HG03039 (cell line): Measurements from ENCODE around the gene FAM120B.
A peak's percentile ranks its signal among the peaks of the same experiment; 100 is the strongest.
"Not testable (repeated sequence)": the region's sequence is repeated elsewhere in the genome, so short reads cannot be mapped to it uniquely, and the experiment has no call there.

Source experiments
- ATAC-seq: cut with Tn5 transposase; IDR thresholded peaks from one replicate; pipeline ENCODE4 v1.9.1; 2021; ENCODE audit warnings: mild to moderate bottlenecking, moderate library complexity; ENCODE audit not compliant: unreplicated experiment

The FAM120B gene

DNA sequence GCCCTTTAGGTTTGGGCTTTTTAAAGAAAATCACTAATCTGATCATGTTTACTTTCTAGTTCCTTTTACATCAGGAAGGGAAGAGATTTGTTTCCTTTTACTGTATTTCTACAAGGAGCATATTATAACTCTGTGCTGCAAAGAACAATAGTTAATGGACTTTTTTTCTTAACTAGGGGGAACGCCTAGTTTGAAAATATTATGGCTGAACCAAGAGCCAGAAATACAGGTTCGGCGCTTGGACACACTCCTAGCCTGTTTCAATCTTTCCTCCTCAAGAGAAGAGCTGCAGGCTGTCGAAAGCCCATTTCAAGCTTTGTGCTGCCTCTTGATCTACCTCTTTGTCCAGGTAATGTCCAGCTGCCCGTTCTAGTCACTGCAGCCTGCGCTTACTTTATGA, 41.4 kb downstream of the FAM120B start:
- ATAC-seq: no peak

- not testable (repeated sequence) for ATAC-seq
Observed at GRCh38 chr6:170351456-170351855, 44.9 kb downstream of the FAM120B start.

GRCh38 chr6:170355190-170355589, 48.6 kb downstream of the FAM120B start:
- ATAC-seq: not testable (repeated sequence)

DNA sequence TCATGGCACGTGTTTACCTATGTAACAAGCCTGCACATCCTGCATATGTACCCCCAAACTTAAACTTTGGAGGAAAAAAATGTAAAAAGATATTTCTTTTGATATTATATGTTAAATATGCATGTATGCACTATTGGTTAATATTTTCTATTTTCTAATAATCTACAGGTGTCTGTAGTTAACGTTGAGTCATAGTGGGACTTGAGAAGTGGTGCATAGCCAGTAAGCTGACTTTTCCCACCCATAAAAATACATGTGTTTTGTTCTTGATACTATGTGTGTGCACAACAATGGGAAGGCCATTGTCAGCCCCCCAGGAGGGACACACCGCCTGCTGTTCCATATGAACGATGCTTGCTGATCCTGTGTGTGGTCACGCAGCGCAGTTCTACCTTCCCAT, 49.1 kb downstream of the FAM120B start:
- no peak for ATAC-seq

DNA sequence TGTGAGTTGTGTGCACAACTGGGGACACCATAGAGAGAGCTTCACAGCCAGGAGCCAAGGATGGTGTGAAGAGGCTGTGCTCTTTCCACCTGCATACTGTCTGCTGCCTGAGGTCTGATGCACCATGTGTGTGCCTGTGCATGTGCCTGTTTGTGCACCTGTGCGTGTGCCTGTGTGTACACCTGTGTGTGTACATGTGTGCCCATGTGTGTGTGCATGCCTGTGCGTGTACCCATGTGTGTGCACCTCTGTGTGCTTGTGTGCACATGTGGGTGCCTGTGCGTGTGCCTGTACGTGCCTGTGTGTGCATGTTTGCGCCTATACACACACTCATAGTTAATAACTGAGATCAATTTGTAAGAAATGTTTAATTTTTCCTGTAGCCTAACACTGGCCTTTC, 51.3 kb downstream of the FAM120B start:
- no peak for ATAC-seq

DNA sequence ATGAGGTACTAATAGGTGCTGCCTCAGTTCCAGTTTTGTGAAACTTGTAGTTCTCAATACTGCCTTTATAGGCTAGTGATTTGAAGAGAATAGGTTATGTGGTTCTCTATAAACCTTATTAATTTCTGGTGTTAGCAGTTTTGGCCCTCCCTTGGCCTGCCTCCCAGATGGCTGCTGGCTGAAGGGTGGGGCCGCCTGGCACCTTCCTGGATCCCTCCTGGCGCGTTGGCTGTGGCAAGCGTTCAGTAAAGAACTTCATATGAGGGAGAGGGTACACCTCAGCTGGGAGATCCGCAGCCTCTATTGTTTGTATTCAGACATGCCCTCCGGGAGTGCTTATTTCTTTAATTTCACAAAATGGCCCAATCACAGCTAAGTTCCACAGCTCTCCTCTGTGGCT, 51.9 kb downstream of the FAM120B start:
- ATAC-seq: no peak

GRCh38 chr6:170360476-170360875, 53.9 kb downstream of the FAM120B start:
- no peak for ATAC-seq

DNA sequence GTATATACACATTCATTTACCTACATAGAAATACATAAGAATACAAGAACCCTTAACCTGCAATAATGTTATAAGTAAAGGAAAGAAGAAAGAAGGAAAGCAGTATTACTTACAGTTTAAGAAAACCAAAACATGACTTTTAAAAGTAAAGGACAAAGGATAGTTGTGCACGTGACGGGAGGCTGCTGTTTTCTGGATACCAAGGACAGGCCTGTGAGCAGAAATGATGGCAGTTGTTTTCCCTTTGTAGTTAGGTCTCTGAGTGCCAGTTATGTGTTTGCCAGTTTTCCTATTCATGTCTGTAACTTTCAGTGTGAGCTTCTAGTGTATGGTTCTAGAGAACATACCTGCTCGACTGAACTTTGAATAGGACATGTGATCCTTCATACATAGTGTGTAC, 54.8 kb downstream of the FAM120B start:
- no peak for ATAC-seq

- ATAC-seq: no peak
Observed at GRCh38 chr6:170362121-170362520, 55.6 kb downstream of the FAM120B start.

GRCh38 chr6:170363255-170363654, 56.7 kb downstream of the FAM120B start:
- no peak for ATAC-seq

- no peak for ATAC-seq
Observed at GRCh38 chr6:170365121-170365520, 58.6 kb downstream of the FAM120B start.

DNA sequence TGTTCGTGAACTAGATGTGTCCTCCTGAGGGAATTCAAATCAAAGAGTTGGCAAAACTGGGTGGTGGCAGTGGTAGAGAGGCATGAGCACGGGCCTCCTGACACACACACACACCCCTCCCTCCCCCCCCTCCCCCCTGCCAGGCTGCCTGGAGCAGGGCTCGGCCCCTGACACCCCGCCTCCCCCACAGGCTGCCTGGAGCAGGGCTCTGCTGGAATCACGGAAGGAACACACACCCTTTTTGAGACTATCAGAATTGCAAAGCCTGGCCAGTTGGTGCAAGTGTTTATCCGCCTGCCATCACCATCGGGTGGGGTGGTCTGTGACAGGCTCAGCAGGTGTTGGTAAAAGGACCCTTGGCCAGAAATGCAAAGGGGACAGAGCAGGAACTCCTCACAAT, 59.0 kb downstream of the FAM120B start:
- no peak for ATAC-seq

GRCh38 chr6:170366248-170366960, 59.8 kb downstream of the FAM120B start:
- ATAC-seq: no peak

GRCh38 chr6:170367241-170367640, 60.7 kb downstream of the FAM120B start:
- no peak for ATAC-seq

GRCh38 chr6:170368544-170368943, 62.0 kb downstream of the FAM120B start:
- ATAC-seq: no peak

GRCh38 chr6:170369403-170369802, 62.8 kb downstream of the FAM120B start:
- ATAC-seq: no peak

GRCh38 chr6:170370416-170370815, 63.9 kb downstream of the FAM120B start:
- ATAC-seq: peak; percentile 62

GRCh38 chr6:170371080-170371479, 64.5 kb downstream of the FAM120B start:
- no peak for ATAC-seq

DNA sequence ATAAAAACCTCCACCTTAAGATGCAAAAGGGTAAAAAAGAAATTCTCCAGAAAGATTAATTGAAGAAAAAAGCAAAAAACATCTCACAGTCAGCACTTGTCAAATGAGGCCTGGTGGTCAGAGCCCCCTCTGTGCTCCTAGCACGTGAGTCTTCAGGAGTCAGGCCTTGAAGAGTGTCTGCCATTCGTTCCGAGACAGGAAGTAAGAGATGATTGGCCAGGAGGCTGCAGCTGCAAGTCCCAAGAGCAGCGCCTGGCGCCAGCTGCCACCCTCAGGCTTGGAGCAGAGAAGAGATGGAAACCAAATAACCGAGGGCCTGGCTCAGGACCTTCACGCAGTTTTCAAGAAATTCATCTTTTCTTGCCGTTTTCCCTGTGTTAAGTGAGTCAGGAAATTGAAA, 65.0 kb downstream of the FAM120B start:
- ATAC-seq: no peak

DNA sequence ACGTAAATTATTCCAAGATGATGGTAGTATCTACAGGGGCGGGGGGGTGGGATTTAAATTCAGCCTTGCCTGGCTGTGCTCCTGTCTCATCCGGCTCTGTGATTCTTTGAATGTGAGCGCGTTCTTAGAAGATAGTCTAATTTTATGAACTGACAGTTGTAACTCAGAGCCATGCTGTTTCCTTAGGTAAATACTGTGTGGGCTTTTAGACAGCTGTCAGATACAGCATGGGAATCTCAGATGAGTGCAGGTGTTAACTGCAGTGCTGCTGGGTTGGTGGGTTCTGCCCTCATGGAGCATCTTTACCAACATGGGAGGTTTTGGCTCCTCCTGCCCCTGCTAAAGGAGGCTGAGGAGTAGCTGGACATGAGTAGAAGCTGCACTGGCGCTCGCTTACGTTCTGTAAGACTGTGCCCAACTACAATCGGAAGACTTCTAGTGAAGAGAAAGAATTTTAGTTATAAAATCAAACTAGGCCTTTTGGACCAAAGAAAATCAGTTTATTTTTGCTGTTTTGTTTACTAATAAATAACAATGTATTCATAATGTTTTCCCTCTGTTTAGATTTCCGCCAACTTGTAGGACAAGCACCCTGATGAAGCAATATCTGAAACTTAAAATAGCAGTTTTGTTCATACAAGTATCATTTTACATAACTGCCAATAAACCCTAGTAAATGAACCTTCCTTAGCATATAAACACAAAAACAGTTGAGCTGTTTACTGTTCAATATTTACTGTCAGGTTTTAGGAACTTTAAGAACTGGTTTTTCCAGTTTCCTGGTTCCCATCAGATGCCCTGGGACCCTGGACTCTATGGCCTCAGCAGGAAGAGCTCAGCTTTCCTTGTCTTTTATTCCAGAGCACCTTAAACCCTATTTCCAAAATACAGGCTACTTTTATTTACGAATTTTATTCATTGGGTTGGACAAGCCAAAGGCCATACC, 66.1 kb downstream of the FAM120B start:
- ATAC-seq: no peak

DNA sequence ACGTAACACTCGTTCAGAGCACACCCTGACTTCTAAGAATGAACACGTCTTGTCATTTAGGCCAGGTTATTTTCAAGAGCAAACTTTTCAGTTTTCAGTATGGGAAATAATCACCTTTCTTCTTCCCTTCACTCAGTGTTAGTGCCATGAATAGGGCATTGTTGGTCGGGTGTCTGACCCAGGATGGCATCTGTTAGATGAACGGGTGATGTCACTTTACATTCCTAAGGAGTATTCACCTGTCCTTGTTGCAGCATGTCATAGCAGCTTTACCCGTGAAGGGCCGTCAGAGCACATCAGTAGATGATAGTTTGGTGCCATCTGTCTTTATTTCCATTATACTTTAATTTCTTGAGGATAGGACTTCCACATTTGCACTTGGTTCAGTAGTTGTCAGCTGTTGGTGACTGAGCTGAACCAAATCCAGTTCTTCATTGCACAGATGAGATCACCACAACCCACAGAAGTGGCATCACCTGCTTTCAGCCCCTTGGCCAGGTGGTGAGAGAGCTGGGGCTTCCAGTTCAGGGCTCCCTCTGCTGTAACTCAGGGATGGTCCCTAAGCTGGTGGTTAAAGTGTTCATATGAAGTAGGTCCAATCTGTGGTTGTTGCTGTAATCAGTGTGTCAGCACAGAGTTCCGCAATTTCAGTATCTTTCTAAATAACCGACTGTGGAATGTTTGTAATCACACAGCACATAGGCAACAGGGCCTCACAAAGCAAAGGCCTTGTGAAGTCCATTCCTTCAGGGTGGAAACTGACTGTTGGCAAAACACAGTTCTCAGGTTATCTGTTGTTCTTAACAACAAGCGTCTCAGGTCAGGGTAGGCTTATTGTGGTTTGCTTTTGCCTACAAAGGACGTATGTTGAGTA, 68.2 kb downstream of the FAM120B start:
- no peak for ATAC-seq
